ENCODE measurements around the gene ABHD4. TPM values are rescaled to one million over a fixed set of nuclear protein-coding genes. Genes with fewer than 3 reads are reported as not detected.
"Not testable (repeated sequence)": the region's sequence is repeated elsewhere in the genome, so short reads cannot be mapped to it uniquely, and the experiment has no call there.

ABHD4 gene
- total RNA-seq, 2 donors from 2014 or later = 25.9 to 116 TPM

DNA sequence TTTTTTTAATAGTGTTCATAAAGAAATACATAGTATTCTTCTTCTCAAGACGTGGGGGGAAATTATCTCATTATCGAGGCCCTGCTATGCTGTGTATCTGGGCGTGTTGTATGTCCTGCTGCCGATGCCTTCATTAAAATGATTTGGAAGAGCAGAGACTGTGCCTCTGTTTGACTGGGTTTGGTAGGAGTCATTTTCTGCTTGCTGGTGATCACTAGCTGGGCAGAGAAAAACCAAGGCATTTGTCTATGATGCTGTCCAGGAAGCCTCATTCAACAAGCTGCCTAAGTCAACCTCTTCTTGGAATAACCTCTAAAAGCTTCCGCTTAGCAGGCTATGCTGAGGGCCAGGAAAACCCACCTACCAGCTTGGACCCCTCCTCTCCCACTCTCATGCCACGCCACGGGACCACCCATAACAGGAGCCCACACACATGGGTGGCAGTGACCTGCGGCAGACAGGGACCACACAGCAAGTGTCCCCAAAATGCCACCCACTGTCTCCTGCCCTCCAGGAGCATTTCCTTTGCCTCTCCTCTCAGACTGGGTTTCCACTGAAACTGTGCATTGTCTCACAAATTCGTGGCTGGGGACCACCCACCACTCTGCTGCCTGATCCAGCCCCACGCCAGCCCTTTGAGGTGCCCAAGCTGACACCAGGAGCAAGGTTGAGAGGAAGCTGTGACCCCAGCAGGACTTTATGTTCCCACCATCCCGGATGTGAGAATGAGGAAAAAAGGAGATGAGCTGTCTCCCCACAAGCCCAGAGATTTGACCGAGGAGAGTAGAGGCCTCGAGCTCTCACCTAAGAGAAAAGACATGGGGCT is 45.9 kb upstream of the ABHD4 start:
- Histone ChIP-seq H3K27ac (no peak overlapping the region), H3K4me1 (replicated peaks) (no peaks in the 10 kb centered on the region), H3K27me3 (replicated peaks; ENCODE audit: insufficient read depth) (no peaks in the 10 kb centered on the region), H3K9me3 (no peaks in the 10 kb centered on the region), H3K4me3 (no peak overlapping the region), H3K36me3 (no peaks in the 10 kb centered on the region)
- intact Hi-C loops (cut with DNase I) = no loop called here
- no peak for DNase-seq (ENCODE audit: low spot score)
- WGBS = 81% methylated on average over 13 of the region's 13 CpGs
- no peak for TF ChIP-seq POLR2AphosphoS5 (IDR thresholded peaks at IDR 0.05)
- TF ChIP-seq CTCF (IDR thresholded peaks at IDR 0.05) = no peak
- TF ChIP-seq POLR2A (IDR thresholded peaks at IDR 0.05) = no peak

DNA sequence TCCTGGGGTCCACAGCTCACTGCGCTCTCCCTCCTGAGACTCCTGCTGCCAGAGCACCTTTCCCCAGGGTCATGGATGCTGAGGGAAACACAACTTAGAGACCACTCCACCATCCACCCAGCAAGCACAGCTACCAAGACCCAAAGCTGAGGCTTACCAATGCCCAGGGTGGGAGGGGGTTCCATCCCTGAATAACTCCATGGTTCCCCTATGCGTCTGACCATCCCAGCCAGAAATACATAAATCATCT is 45.3 kb upstream of the ABHD4 start:
- Histone ChIP-seq H3K27ac (no peak overlapping the region), H3K4me1 (replicated peaks) (no peaks in the 10 kb centered on the region), H3K36me3 (no peaks in the 10 kb centered on the region), H3K27me3 (replicated peaks; ENCODE audit: insufficient read depth) (no peaks in the 10 kb centered on the region), H3K9me3 (no peaks in the 10 kb centered on the region), H3K4me3 (no peak overlapping the region)
- TF ChIP-seq POLR2AphosphoS5 (IDR thresholded peaks at IDR 0.05) = no peak
- no peak for TF ChIP-seq POLR2A (IDR thresholded peaks at IDR 0.05)
- no peak for TF ChIP-seq CTCF (IDR thresholded peaks at IDR 0.05)
- intact Hi-C loops (cut with DNase I) = no loop called here
- 98% methylated on average over 2 of the region's 2 CpGs for WGBS
- DNase-seq (ENCODE audit: low spot score) = no peak

- no peaks in the 10 kb centered on the region for H3K36me3 ChIP-seq
- no peak overlapping the region for H3K4me3 ChIP-seq
- H3K27ac ChIP-seq = no peak overlapping the region
- WGBS = 91% methylated on average over 5 of the region's 5 CpGs
- no peak for DNase-seq (ENCODE audit: low spot score)
- intact Hi-C loops (cut with DNase I) = no loop called here
- no peaks in the 10 kb centered on the region for H3K9me3 ChIP-seq
- H3K27me3 ChIP-seq (replicated peaks; ENCODE audit: insufficient read depth) = no peaks in the 10 kb centered on the region
- TF ChIP-seq POLR2A (IDR thresholded peaks at IDR 0.05) (no peak), CTCF (IDR thresholded peaks at IDR 0.05) (no peak), POLR2AphosphoS5 (IDR thresholded peaks at IDR 0.05) (no peak)
- H3K4me1 ChIP-seq (replicated peaks) = no peaks in the 10 kb centered on the region
These were observed 44.7 kb upstream of the ABHD4 start for GRCh38 chr14:22553445-22553844.

DNA sequence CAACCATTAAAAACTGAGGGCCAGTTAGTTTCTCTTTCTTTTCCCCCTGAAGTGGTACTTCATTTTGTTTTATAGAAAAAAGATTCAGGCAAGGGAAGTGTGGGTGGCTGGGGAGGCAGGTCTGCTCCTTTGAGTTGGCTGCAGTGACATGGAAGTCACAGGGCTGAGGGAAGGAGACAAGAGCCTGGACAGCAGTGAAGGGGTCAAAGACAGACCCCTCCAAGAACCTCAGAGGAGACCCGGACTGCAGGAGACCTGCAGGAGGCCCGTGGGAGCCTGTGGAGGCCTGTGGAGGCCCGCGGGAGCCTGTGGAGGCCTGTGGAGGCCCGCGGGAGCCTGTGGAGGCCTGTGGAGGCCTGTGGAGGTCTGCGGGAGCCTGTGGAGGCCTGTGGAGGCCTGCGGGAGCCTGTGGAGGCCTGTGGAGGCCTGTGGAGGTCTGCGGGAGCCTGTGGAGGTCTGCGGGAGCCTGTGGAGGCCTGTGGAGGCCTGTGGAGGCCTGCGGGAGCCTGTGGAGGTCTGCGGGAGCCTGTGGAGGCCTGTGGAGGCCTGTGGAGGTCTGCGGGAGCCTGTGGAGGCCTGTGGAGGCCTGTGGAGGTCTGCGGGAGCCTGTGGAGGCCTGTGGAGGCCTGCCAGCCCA is 44.1 kb upstream of the ABHD4 start:
- DNase-seq (ENCODE audit: low spot score); H3K36me3 ChIP-seq; intact Hi-C loops (cut with DNase I); H3K4me3 ChIP-seq; H3K4me1 ChIP-seq (replicated peaks); H3K27ac ChIP-seq; H3K9me3 ChIP-seq; H3K27me3 ChIP-seq (replicated peaks; ENCODE audit: insufficient read depth): not testable (repeated sequence)
- 92% methylated on average over 10 of the region's 14 CpGs for WGBS

- no peak overlapping the region for H3K4me3 ChIP-seq
- intact Hi-C loops (cut with DNase I) = loop anchor here (5.0 kb wide), 2 partner anchors 162 to 298 kb away; no protein-coding TSS in a partner anchor
- TF ChIP-seq POLR2AphosphoS5 (IDR thresholded peaks at IDR 0.05) = no peak
- no peak for TF ChIP-seq POLR2A (IDR thresholded peaks at IDR 0.05)
- TF ChIP-seq CTCF (IDR thresholded peaks at IDR 0.05) = no peak
- H3K27me3 ChIP-seq (replicated peaks; ENCODE audit: insufficient read depth) = no peaks in the 10 kb centered on the region
- H3K27ac ChIP-seq = no peak overlapping the region
- no peak for DNase-seq (ENCODE audit: low spot score)
- H3K36me3 ChIP-seq = no peaks in the 10 kb centered on the region
- H3K9me3 ChIP-seq = no peaks in the 10 kb centered on the region
- no peaks in the 10 kb centered on the region for H3K4me1 ChIP-seq (replicated peaks)
- 99% methylated on average over 14 of the region's 15 CpGs for WGBS
These were observed 43.4 kb upstream of the ABHD4 start for GRCh38 chr14:22554498-22555383.

Measured in prostate gland (tissue), 2 donors.